Brain microvascular endothelial cell (primary cell): Measurements from ENCODE around the gene SLC26A1.

Experiments used
- DNase-seq: peaks from one replicate; pipeline ENCODE4 v3.0.0-alpha.2; 2020
- H3K27ac ChIP-seq: fragments of 250-450 bp; sonication (Bioruptor Pico); 2 replicates; pipeline ENCODE4 v1.5.1; 2020; ENCODE audit warnings: mild to moderate bottlenecking, moderate library complexity
- H3K27me3 ChIP-seq: fragments of 250-450 bp; sonication (Bioruptor Pico); replicated peaks from 2 replicates; pipeline ENCODE4 v1.5.1; 2020; ENCODE audit warnings: mild to moderate bottlenecking
- H3K36me3 ChIP-seq: fragments of 250-450 bp; sonication (Bioruptor Pico); replicated peaks from 2 replicates; pipeline ENCODE4 v1.5.1; 2020; ENCODE audit warnings: mild to moderate bottlenecking
- H3K4me3 ChIP-seq: 2 replicates; pipeline ENCODE4 v1.5.1; 2011; ENCODE audit warnings: low read depth, mild to moderate bottlenecking, control low read depth, low read length, moderate library complexity
- CTCF ChIP-seq: IDR thresholded peaks from 2 replicates; pipeline ENCODE4 v1.5.1; 2011; ENCODE audit warnings: low read depth, mild to moderate bottlenecking, moderate library complexity, low read length, control low read depth, inconsistent platforms; ENCODE audit errors: missing control alignments
- in situ Hi-C: cut with HindIII; loops from 2 replicates; pipeline ENCODE4 v1.10.0; 2017; ENCODE audit warnings: low sequenced_read_pairs, low pct_ligation_motif_present

The SLC26A1 gene

GRCh38 chr4:1010395-1011021 lies 17.3 kb upstream of the SLC26A1 start:
- no peak for TF ChIP-seq CTCF
- H3K4me3 ChIP-seq: peak overlapping the region; percentile 29
- no peak overlapping the region for H3K27ac ChIP-seq
- peaks cover 4% of the 10 kb centered on the region for H3K36me3 ChIP-seq
- peak; percentile 55 for DNase-seq
- in situ Hi-C loops: no loop called here
- peaks cover 15% of the 10 kb centered on the region for H3K27me3 ChIP-seq

- Histone ChIP-seq H3K27ac (no peak overlapping the region), H3K27me3 (peaks cover 17% of the 10 kb centered on the region), H3K36me3 (peaks cover 4% of the 10 kb centered on the region), H3K4me3 (peak overlapping the region; percentile 57)
- in situ Hi-C loops: no loop called here
- DNase-seq: peak; percentile 20
- peak; percentile 26 for TF ChIP-seq CTCF
Observed at GRCh38 chr4:1009542-1010394, 16.6 kb upstream of the SLC26A1 start.

- H3K36me3 ChIP-seq: peaks cover 4% of the 10 kb centered on the region
- no peak for TF ChIP-seq CTCF
- in situ Hi-C loops: no loop called here
- peaks cover 25% of the 10 kb centered on the region for H3K27me3 ChIP-seq
- H3K4me3 ChIP-seq: peak overlapping the region; percentile 57
- H3K27ac ChIP-seq: no peak overlapping the region
- no peak for DNase-seq
Observed at GRCh38 chr4:1008840-1009541, 15.8 kb upstream of the SLC26A1 start.

GRCh38 chr4:1006856-1007255 lies 13.7 kb upstream of the SLC26A1 start:
- no peak for DNase-seq
- no peak overlapping the region for H3K27ac ChIP-seq
- in situ Hi-C loops: no loop called here
- no peak overlapping the region for H3K4me3 ChIP-seq
- no peaks in the 10 kb centered on the region for H3K36me3 ChIP-seq
- no peak for TF ChIP-seq CTCF
- peaks cover 43% of the 10 kb centered on the region for H3K27me3 ChIP-seq

GRCh38 chr4:1004557-1005485 lies 11.6 kb upstream of the SLC26A1 start:
- Histone ChIP-seq H3K27ac (no peak overlapping the region), H3K27me3 (peaks cover 55% of the 10 kb centered on the region), H3K4me3 (no peak overlapping the region), H3K36me3 (no peaks in the 10 kb centered on the region)
- in situ Hi-C loops: no loop called here
- DNase-seq: no peak
- TF ChIP-seq CTCF: no peak
